Heart left ventricle (tissue), 13 donors: ENCODE measurements around the gene NRCAM.

Source experiments
- POLR2A ChIP-seq, 2 donors: fragments of 450-650 bp; IDR thresholded peaks; one replicate each; pipeline ENCODE4 v1.6.1; 2017; ENCODE audit warnings: antibody characterized with exemption in 2 of 2, mild to moderate bottlenecking in 2 of 2, moderate library complexity in 2 of 2
- TF ChIP-seq, protein P1 (sequence below), 12 donors: fragments of 200-600 bp; sonication (generic) in 4 of 12; IDR thresholded peaks; one replicate each; pipeline versions ENCODE4 v1.5.0 to v1.8.0; 2018 to 2022; ENCODE audit warnings: antibody characterized with exemption in 12 of 12, mild to moderate bottlenecking in 5 of 12
- donor health status: ischemic (EF 13 %, LVEDD 7.1; RV severe dilation, severe dysfunction).
- donor health status: DM: no; HTN: yes; CAD: no.
- donor health status: DM: no; HTN: no; CAD: no.
- donor health status: ischemic (EF 25% LVEDD 6.9; RV normal size, moderate dysfunction).
- donor health status: ischemic (EF 25% LVEDD 5.7; RV mildly dilated, moderate dysfunction).
- donor health status: ischemic (EF 35%, LVEDD 5.7; RV mildly dilated, moderate dysfunction).
- donor health status: nonischemic (EF 11% LVEDD 7.7; RV severe dilation, severe dysfunction).
- donor health status: DM: yes; HTN: yes; CAD: no.
- donor health status: PGD.
- donor health status: ischemic (EF 29% LVEDD 5.4; RV normal size, mild dysfunction).
- donor health status: nonischemic (EF 23%, LVEDD 6.1; RV moderate dilation, normal function).

DNA sequence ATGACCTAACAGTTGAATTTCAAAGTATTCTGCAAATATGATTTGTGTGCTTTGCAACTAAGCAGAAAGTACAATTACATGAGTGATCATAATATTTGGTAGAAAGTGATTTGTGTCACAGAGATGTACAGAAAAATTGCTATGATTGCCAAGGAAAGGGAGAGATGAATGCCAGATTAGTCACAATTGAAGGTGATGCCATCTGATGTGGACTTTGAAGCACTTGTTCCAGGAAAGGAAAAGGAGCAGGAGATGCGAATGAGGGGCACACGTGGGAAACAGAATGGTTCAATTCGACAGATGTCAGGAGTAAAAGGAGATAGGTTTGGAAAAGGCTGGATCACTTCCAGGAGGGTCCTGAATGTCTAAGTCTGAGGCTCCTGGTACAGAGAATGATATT lies 173.0 kb downstream of the NRCAM start:
- TF ChIP-seq, protein P1, sequence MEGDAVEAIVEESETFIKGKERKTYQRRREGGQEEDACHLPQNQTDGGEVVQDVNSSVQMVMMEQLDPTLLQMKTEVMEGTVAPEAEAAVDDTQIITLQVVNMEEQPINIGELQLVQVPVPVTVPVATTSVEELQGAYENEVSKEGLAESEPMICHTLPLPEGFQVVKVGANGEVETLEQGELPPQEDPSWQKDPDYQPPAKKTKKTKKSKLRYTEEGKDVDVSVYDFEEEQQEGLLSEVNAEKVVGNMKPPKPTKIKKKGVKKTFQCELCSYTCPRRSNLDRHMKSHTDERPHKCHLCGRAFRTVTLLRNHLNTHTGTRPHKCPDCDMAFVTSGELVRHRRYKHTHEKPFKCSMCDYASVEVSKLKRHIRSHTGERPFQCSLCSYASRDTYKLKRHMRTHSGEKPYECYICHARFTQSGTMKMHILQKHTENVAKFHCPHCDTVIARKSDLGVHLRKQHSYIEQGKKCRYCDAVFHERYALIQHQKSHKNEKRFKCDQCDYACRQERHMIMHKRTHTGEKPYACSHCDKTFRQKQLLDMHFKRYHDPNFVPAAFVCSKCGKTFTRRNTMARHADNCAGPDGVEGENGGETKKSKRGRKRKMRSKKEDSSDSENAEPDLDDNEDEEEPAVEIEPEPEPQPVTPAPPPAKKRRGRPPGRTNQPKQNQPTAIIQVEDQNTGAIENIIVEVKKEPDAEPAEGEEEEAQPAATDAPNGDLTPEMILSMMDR (IDR thresholded peaks at IDR 0.05), result no peak
- no peak for TF ChIP-seq POLR2A (IDR thresholded peaks at IDR 0.05)
